ENCODE results near the gene TCP11. TPM values are rescaled to one million over a fixed set of nuclear protein-coding genes. Genes with fewer than 3 reads are reported as not detected.

TCP11 gene
- total RNA-seq, 2 experiments from 2014 or later = not detected

- H3K9me3 Mint-ChIP-seq (ENCODE audit: low read depth) = no peaks in the 10 kb centered on the region
- H3K27me3 Mint-ChIP-seq = no peaks in the 10 kb centered on the region
- ATAC-seq (no peak), DNase-seq (no peak)
- H3K36me3 Mint-ChIP-seq (ENCODE audit: low read depth) = peaks cover 3% of the 10 kb centered on the region
- H3K27ac Mint-ChIP-seq = no peak overlapping the region
- CTCF ChIA-PET = no interaction called here
- POLR2A ChIA-PET = no interaction called here
- H3K4me1 Mint-ChIP-seq = no peaks in the 10 kb centered on the region
- intact Hi-C loops (cut with DNase I, micrococcal nuclease) = no loop called here
- no peak overlapping the region for H3K4me3 Mint-ChIP-seq
Measured at GRCh38 chr6:35091346-35092083, 49.6 kb downstream of the TCP11 start.

DNA sequence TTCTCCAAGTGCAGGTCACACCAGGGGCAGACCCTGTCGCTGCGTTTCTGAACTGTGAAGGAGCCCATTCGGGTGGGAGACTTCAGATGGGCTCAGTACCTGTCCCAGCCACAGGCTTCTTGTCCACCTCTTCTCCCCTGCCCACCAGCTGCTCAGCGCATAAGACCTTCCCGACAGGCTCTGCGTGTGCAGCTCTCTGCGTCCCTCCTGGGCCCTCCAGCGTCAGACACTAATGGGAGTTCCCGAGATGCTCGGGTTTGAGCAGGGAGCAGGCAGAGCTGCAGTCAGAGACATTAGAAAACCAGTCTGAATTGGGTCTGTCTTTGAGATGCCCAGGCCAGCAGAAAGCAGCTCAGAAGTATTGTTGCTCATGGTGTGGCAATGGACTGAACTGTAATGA is 50.4 kb downstream of the TCP11 start:
- CTCF ChIA-PET = no interaction called here
- no peaks in the 10 kb centered on the region for H3K4me1 Mint-ChIP-seq
- POLR2A ChIA-PET = no interaction called here
- ATAC-seq = no peak
- intact Hi-C loops (cut with DNase I, micrococcal nuclease) = no loop called here
- no peak overlapping the region for H3K27ac Mint-ChIP-seq
- H3K36me3 Mint-ChIP-seq (ENCODE audit: low read depth) = peaks cover 3% of the 10 kb centered on the region
- no peaks in the 10 kb centered on the region for H3K27me3 Mint-ChIP-seq
- no peak for DNase-seq
- no peaks in the 10 kb centered on the region for H3K9me3 Mint-ChIP-seq (ENCODE audit: low read depth)
- H3K4me3 Mint-ChIP-seq = no peak overlapping the region

DNA sequence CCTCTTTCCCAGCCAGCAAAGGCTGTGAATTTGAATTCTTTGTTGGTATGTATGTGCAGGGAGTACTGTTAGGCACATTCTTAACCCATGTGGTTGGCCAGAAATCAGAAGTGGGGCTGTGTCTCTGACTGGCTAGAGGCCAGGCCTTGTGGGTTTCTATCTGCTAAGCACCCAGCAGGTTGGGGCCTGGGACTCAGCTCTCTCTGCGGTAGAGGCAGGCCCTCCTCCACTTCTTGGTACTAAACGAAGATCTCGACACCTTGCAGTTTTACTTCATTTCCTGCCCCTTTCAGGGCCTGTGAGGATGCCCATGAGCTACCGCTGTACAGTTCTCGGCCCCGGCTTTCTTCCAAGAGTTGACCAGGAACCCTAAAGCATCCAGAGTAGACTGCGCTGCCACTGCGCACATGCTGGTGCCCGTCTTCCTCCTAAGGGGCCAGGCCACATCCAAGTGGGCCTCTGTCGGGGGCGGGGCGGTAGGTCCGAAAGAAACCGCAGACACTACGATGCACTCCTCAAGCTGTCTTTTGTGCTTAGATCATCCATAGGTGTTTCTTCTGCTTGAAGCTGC is 51.1 kb downstream of the TCP11 start:
- no peak for ATAC-seq
- ChIA-PET CTCF (no interaction called here), POLR2A (interaction anchor here (0.6 kb wide), 1 partner anchor 733 kb away, joined by 7 read pairs; no protein-coding TSS in a partner anchor)
- DNase-seq = no peak
- Mint-ChIP-seq H3K9me3 (ENCODE audit: low read depth) (no peaks in the 10 kb centered on the region), H3K27me3 (no peaks in the 10 kb centered on the region), H3K4me1 (no peaks in the 10 kb centered on the region), H3K36me3 (ENCODE audit: low read depth) (peaks cover 5% of the 10 kb centered on the region), H3K27ac (no peak overlapping the region), H3K4me3 (no peak overlapping the region)
- intact Hi-C loops (cut with DNase I, micrococcal nuclease) = no loop called here

GRCh38 chr6:35089216-35089934 is 51.8 kb downstream of the TCP11 start:
- Mint-ChIP-seq H3K4me1 (no peaks in the 10 kb centered on the region), H3K9me3 (ENCODE audit: low read depth) (no peaks in the 10 kb centered on the region), H3K36me3 (ENCODE audit: low read depth) (peaks cover 6% of the 10 kb centered on the region), H3K27me3 (no peaks in the 10 kb centered on the region), H3K27ac (no peak overlapping the region), H3K4me3 (no peak overlapping the region)
- ChIA-PET POLR2A (interaction anchor here (0.6 kb wide), 1 partner anchor 734 kb away, joined by 7 read pairs; no protein-coding TSS in a partner anchor), CTCF (interaction anchor here (0.9 kb wide), 1 partner anchor 10 kb away, joined by 3 read pairs; no protein-coding TSS in a partner anchor)
- no peak for DNase-seq
- ATAC-seq = no peak
- intact Hi-C loops (cut with DNase I, micrococcal nuclease) = no loop called here

DNA sequence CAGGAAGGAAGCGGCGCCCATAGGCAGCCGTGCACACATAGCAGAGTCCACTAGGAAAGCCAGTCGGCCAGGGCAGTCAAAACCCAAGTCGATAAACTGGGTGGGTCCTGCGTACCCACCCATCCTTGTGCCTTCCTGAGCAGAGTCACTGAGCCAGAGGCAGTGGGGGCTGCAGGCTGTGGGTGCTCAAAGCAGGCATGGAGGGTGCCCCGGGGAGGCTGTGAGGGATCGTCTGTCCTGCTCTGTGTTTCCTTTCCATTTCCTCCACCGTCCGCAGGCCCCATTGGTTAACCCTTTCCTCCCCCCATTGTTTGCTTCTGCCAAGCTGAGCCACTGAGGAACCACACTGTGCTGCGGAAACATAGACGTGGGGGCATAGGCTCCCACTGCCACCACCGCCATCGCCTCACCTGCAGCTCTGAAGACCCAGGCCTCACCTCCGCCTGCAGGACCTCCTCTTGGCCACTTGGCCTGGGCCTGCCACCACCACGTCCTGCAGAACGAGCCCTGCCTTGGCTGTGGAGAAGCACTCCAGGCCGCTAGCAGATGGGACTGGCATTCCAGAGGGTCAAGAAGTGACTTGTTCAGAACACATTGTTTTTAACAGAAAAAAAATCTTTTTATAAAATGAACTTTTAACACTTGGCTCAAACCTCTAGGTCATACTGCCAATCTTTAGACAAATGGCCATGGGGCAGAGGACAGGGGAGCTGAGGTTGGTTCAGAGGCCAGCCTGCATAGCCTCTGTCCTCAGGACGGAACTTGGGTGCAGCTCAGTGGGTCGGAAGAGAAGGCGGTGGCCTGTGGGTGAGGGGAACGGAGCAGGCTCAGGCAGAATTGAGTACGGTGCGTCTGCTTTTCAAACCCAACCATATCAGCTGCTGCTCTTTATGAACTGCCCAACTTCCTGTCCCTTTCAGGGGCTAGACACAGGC is 52.6 kb downstream of the TCP11 start:
- POLR2A ChIA-PET = no interaction called here
- Mint-ChIP-seq H3K27ac (no peak overlapping the region), H3K4me1 (no peaks in the 10 kb centered on the region), H3K9me3 (ENCODE audit: low read depth) (no peaks in the 10 kb centered on the region), H3K4me3 (no peak overlapping the region), H3K27me3 (no peaks in the 10 kb centered on the region), H3K36me3 (ENCODE audit: low read depth) (peaks cover 6% of the 10 kb centered on the region)
- DNase-seq (no peak), ATAC-seq (no peak)
- intact Hi-C loops (cut with DNase I, micrococcal nuclease) = no loop called here
- CTCF ChIA-PET = interaction anchor here (0.9 kb wide), 1 partner anchor 11 kb away, joined by 3 read pairs; no protein-coding TSS in a partner anchor

GRCh38 chr6:35087361-35088280 is 53.5 kb downstream of the TCP11 start:
- Mint-ChIP-seq H3K4me3 (no peak overlapping the region), H3K9me3 (ENCODE audit: low read depth) (no peaks in the 10 kb centered on the region), H3K4me1 (no peaks in the 10 kb centered on the region), H3K27ac (no peak overlapping the region), H3K27me3 (no peaks in the 10 kb centered on the region), H3K36me3 (ENCODE audit: low read depth) (peaks cover 6% of the 10 kb centered on the region)
- ChIA-PET CTCF (interaction anchor here (0.6 kb wide), 1 partner anchor 52 kb away, joined by 3 read pairs; no protein-coding TSS in a partner anchor), POLR2A (no interaction called here)
- ATAC-seq (no peak), DNase-seq (no peak)
- intact Hi-C loops (cut with DNase I, micrococcal nuclease) = no loop called here

- no peak overlapping the region for H3K27ac Mint-ChIP-seq
- intact Hi-C loops (cut with DNase I, micrococcal nuclease) = no loop called here
- no peaks in the 10 kb centered on the region for H3K9me3 Mint-ChIP-seq (ENCODE audit: low read depth)
- no peaks in the 10 kb centered on the region for H3K4me1 Mint-ChIP-seq
- no peak overlapping the region for H3K4me3 Mint-ChIP-seq
- H3K36me3 Mint-ChIP-seq (ENCODE audit: low read depth) = peaks cover 6% of the 10 kb centered on the region
- ChIA-PET CTCF (no interaction called here), POLR2A (no interaction called here)
- no peak for ATAC-seq
- no peaks in the 10 kb centered on the region for H3K27me3 Mint-ChIP-seq
- no peak for DNase-seq
Measured at GRCh38 chr6:35086636-35087360, 54.3 kb downstream of the TCP11 start.

DNA sequence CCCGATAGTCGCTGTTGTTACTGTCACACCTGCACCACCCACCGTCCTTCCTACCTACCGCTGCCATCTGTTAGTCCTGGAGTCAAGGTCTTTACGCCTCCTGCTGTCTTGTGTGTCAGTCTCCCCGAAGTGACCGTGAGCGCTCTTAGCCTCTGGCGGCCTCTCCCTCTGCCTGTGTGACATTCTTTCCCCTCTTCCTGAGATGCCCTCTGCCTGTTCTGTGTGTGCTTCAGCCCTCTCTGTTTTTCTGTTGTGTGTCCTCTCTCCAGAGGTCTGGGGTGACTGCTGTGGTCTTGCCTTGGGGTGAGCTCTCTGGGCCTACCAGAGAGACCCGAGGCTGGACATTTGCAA is 54.9 kb downstream of the TCP11 start:
- peaks cover 8% of the 10 kb centered on the region for H3K36me3 Mint-ChIP-seq (ENCODE audit: low read depth)
- intact Hi-C loops (cut with DNase I, micrococcal nuclease) = no loop called here
- no peak overlapping the region for H3K4me3 Mint-ChIP-seq
- CTCF ChIA-PET = no interaction called here
- ATAC-seq (no peak), DNase-seq (no peak)
- H3K9me3 Mint-ChIP-seq (ENCODE audit: low read depth) = no peaks in the 10 kb centered on the region
- no peak overlapping the region for H3K27ac Mint-ChIP-seq
- no peaks in the 10 kb centered on the region for H3K4me1 Mint-ChIP-seq
- H3K27me3 Mint-ChIP-seq = no peaks in the 10 kb centered on the region
- POLR2A ChIA-PET = no interaction called here

DNA sequence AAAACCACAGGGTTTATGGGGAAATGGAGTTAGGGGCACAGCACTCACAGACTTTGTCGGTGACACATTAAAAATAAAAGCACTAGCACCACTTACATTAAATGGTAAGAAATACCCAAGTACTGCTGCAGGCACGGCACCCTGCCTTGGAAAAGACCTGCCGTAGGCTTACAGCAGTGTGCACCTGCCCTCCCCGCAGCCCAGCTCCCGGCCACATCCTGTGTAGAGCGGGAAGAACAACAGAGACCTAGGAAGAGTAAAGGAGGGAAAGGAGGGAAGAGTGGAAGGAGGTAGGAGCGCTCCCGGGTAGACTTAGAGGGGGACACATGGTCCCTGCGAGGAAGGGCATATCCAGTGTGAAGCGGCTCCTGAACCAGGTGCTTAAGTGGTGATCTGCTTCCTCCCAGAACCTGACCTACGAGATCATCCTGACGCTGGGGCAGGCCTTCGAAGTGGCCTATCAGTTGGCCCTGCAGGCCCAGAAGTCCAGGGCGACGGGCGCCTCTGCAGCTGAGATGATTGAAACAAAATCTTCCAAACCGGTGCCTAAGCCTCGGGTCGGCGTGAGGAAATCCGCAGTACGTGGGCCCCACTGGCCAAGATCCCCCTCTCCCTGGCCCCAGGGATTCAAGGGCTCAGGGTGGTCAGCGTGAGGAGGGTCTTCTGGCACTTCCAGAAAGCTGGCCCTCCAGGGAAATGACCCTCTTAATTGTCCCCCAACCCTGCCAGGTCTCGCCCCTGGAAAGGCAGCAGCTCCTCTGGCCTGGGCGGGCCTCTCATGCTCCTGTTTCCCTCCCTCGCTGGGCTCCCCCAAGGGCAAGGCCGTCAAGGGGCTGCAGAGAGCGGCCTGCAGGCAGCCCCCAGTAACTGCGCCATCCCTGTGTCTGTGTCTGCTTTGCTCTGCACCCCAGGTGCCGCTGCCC is 55.5 kb downstream of the TCP11 start:
- peaks cover 10% of the 10 kb centered on the region for H3K36me3 Mint-ChIP-seq (ENCODE audit: low read depth)
- ChIA-PET POLR2A (no interaction called here), CTCF (no interaction called here)
- no peak overlapping the region for H3K4me3 Mint-ChIP-seq
- H3K27ac Mint-ChIP-seq = no peak overlapping the region
- H3K4me1 Mint-ChIP-seq = no peaks in the 10 kb centered on the region
- no peaks in the 10 kb centered on the region for H3K27me3 Mint-ChIP-seq
- intact Hi-C loops (cut with DNase I, micrococcal nuclease) = no loop called here
- DNase-seq (no peak), ATAC-seq (no peak)
- no peaks in the 10 kb centered on the region for H3K9me3 Mint-ChIP-seq (ENCODE audit: low read depth)
